ENCODE results near the gene PIK3AP1.

- TF ChIP-seq CTCF (IDR thresholded peaks at IDR 0.05 in 2 of 3, conservative IDR thresholded peaks at IDR 0.05 in 1 of 3; ENCODE audit: borderline replicate concordance in 1 of 3, insufficient read depth in 1 of 3, low read depth in 2 of 3, low read length in 2 of 3) (no peak), POLR2A (IDR thresholded peaks at IDR 0.05; ENCODE audit: borderline replicate concordance, extremely low read depth, insufficient read depth, insufficient read length) (no peak)
Observed at GRCh38 chr10:96565774-96566173, 154.5 kb downstream of the PIK3AP1 start.

Data from HCT116 (cell line).